Measurements from ENCODE around the gene PYDC2.

The PYDC2 gene

GRCh38 chr3:191461113-191461595 lies at the start of gene PYDC2:
TSS of gene PYDC2 (plus strand) at chr3:191461163. CDS start at chr3:191461163, 0 bp downstream.
- DNase-seq (ENCODE audit: low spot score): no peak

GRCh38 chr3:191412759-191413158 lies 48.2 kb upstream of the PYDC2 start:
- DNase-seq (ENCODE audit: low spot score): peak; percentile 88

- no peak for DNase-seq (ENCODE audit: low spot score)
Observed at GRCh38 chr3:191414286-191414685, 46.7 kb upstream of the PYDC2 start.

GRCh38 chr3:191414732-191415131 lies 46.2 kb upstream of the PYDC2 start:
- DNase-seq (ENCODE audit: low spot score): no peak

- DNase-seq (ENCODE audit: low spot score): no peak
Observed at GRCh38 chr3:191415566-191415965, 45.4 kb upstream of the PYDC2 start.

- no peak for DNase-seq (ENCODE audit: low spot score)
Observed at GRCh38 chr3:191417457-191417729, 43.6 kb upstream of the PYDC2 start.

- DNase-seq (ENCODE audit: low spot score): no peak
Observed at GRCh38 chr3:191420771-191421170, 40.2 kb upstream of the PYDC2 start.

- DNase-seq (ENCODE audit: low spot score): no peak
Observed at GRCh38 chr3:191424881-191425280, 36.1 kb upstream of the PYDC2 start.

GRCh38 chr3:191425322-191425734 lies 35.6 kb upstream of the PYDC2 start:
- DNase-seq (ENCODE audit: low spot score): no peak

GRCh38 chr3:191426311-191426710 lies 34.7 kb upstream of the PYDC2 start:
- DNase-seq (ENCODE audit: low spot score): no peak

GRCh38 chr3:191428177-191428576 lies 32.8 kb upstream of the PYDC2 start:
- no peak for DNase-seq (ENCODE audit: low spot score)

GRCh38 chr3:191430103-191430502 lies 30.9 kb upstream of the PYDC2 start:
- no peak for DNase-seq (ENCODE audit: low spot score)

GRCh38 chr3:191431160-191431822 lies 29.7 kb upstream of the PYDC2 start:
- no peak for DNase-seq (ENCODE audit: low spot score)

GRCh38 chr3:191432162-191432561 lies 28.8 kb upstream of the PYDC2 start:
- no peak for DNase-seq (ENCODE audit: low spot score)

- no peak for DNase-seq (ENCODE audit: low spot score)
Observed at GRCh38 chr3:191434024-191434423, 26.9 kb upstream of the PYDC2 start.

- no peak for DNase-seq (ENCODE audit: low spot score)
Observed at GRCh38 chr3:191435981-191436380, 25.0 kb upstream of the PYDC2 start.

GRCh38 chr3:191438150-191438814 lies 22.7 kb upstream of the PYDC2 start:
- no peak for DNase-seq (ENCODE audit: low spot score)

GRCh38 chr3:191440532-191440931 lies 20.4 kb upstream of the PYDC2 start:
- DNase-seq (ENCODE audit: low spot score): no peak

- DNase-seq (ENCODE audit: low spot score): no peak
Observed at GRCh38 chr3:191441687-191442086, 19.3 kb upstream of the PYDC2 start.

GRCh38 chr3:191444569-191444968 lies 16.4 kb upstream of the PYDC2 start:
- DNase-seq (ENCODE audit: low spot score): no peak

- DNase-seq (ENCODE audit: low spot score): no peak
Observed at GRCh38 chr3:191449256-191449655, 11.7 kb upstream of the PYDC2 start.

GRCh38 chr3:191455257-191455952 lies 5.6 kb upstream of the PYDC2 start:
- DNase-seq (ENCODE audit: low spot score): no peak

GRCh38 chr3:191460360-191460759 lies 603 bp upstream of the PYDC2 start:
- DNase-seq (ENCODE audit: low spot score): no peak
